HepG2 (cell line): ENCODE measurements around the gene DNLZ. TPM values are rescaled to one million over a fixed set of nuclear protein-coding genes. Genes with fewer than 3 reads are reported as not detected.

Source experiments
- ATAC-seq: fragments of 200-7000 bp; cut with Tn5 transposase; 3 replicates; pipeline ENCODE4 v1.9.1; 2020; ENCODE audit warnings: mild to moderate bottlenecking, moderate library complexity
- BruUV-seq: library from RNA; stranded (reverse); fragments of 400-500 nt; replicated peaks from 2 replicates; lab custom pipeline; 2021; lab: Mats Ljungman, UMichigan
- CTCF ChIA-PET: fragments of 300-600 bp; formaldehyde crosslinking; extraction: SDS; loops from one replicate; lab custom pipeline; 2021; ENCODE audit warnings: low total read pairs, inconsistent platforms, low intra/inter-chr PET ratio; lab: Yijun Ruan, JAX
- POLR2A ChIA-PET: fragments of 350-600 bp; sonication (Branson Sonifier 250); formaldehyde crosslinking; loops from one replicate; lab custom pipeline; 2020; ENCODE audit warnings: antibody characterized with exemption, inconsistent platforms; lab: Yijun Ruan, JAX
- DNase-seq: peaks from one replicate; pipeline ENCODE4 v3.0.0-alpha.2; 2015; ENCODE audit warnings: low spot score
- FAIRE-seq: peaks from 3 replicates; lab custom pipeline; 2011; peaks lifted over from hg19 to GRCh38; lab: Jason Lieb, UNC
- H2AFZ ChIP-seq: one replicate; pipeline ENCODE4 v1.6.1; 2011; ENCODE audit warnings: low read length, inconsistent platforms
- H3K27ac ChIP-seq: fragments of 300-600 bp; 3 replicates; pipeline ENCODE4 v1.8.0; 2011; ENCODE audit warnings: mixed run types, mild to moderate bottlenecking, mixed read lengths, low read length, inconsistent platforms; ENCODE audit not compliant: insufficient read depth; ENCODE audit errors: extremely low read length
- H3K27me3 ChIP-seq, 2 experiments: fragments of 200-600 bp in 1 of 2; 2 replicates in 1 of 2; 3 replicates in 1 of 2; pipeline versions ENCODE4 v1.6.0 to v1.8.0; 2011; ENCODE audit warnings: low read length in 2 of 2, mild to moderate bottlenecking in 2 of 2, moderate library complexity in 2 of 2, inconsistent platforms in 1 of 2; ENCODE audit not compliant: insufficient read depth in 2 of 2, control insufficient read depth in 1 of 2
- H3K36me3 ChIP-seq, 2 experiments: fragments of 200-600 bp in 1 of 2; replicated peaks in 1 of 2; 2 replicates in 1 of 2; 3 replicates in 1 of 2; pipeline versions ENCODE4 v1.5.1 to v1.8.0; 2011; ENCODE audit warnings: low read length in 2 of 2, inconsistent platforms in 1 of 2; ENCODE audit not compliant: insufficient read depth in 2 of 2, control insufficient read depth in 1 of 2
- H3K4me1 ChIP-seq: 2 replicates; pipeline ENCODE4 v1.5.1; 2012; ENCODE audit warnings: low read length, inconsistent platforms; ENCODE audit not compliant: insufficient read depth
- H3K4me2 ChIP-seq: 2 replicates; pipeline ENCODE4 v1.6.0; 2011; ENCODE audit warnings: low read depth, low read length, inconsistent platforms
- H3K4me3 ChIP-seq, 3 experiments: fragments of 200-600 bp in 1 of 3; sonication (generic), shearing (Covaris generic) in 1 of 3; replicated peaks in 1 of 3; 2 replicates each; pipeline ENCODE4 v1.5.1; 2011 to 2016; ENCODE audit warnings: low read length in 3 of 3, inconsistent platforms in 2 of 3, low read depth in 2 of 3, mild to moderate bottlenecking in 2 of 3, control low read depth in 1 of 3, mixed read lengths in 1 of 3; ENCODE audit not compliant: insufficient read depth in 1 of 3
- H3K79me2 ChIP-seq: one replicate; pipeline ENCODE4 v1.6.1; 2011; ENCODE audit warnings: low read length, inconsistent platforms; ENCODE audit not compliant: insufficient read depth
- H3K9ac ChIP-seq: 2 replicates; pipeline ENCODE4 v1.6.0; 2011; ENCODE audit warnings: mild to moderate bottlenecking, low read depth, low read length, inconsistent platforms; ENCODE audit not compliant: insufficient read depth
- H3K9me3 ChIP-seq: 2 replicates; pipeline ENCODE4 v1.5.1; 2012; ENCODE audit warnings: mild to moderate bottlenecking, low read length
- H4K20me1 ChIP-seq: 2 replicates; pipeline ENCODE4 v1.6.0; 2011; ENCODE audit warnings: inconsistent platforms, mild to moderate bottlenecking, low read length, moderate library complexity; ENCODE audit not compliant: insufficient read depth
- ELF3 ChIP-seq: IDR thresholded peaks from 2 replicates; pipeline ENCODE4 v1.6.1; 2016; ENCODE audit warnings: missing genetic modification reagents, missing compliant biosample characterization
- FOSL2 ChIP-seq: sonication (generic); formaldehyde crosslinking; IDR thresholded peaks from 2 replicates; pipeline ENCODE4 v1.4.0; 2020; ENCODE audit warnings: missing genetic modification reagents
- FOXA1 ChIP-seq, 2 experiments: fragments of 450-650 bp in 1 of 2; sonication (generic) in 1 of 2; formaldehyde crosslinking in 1 of 2; IDR thresholded peaks; 2 replicates each; pipeline versions ENCODE4 v1.4.0 to v1.6.1; 2016 to 2020; ENCODE audit warnings: missing genetic modification reagents in 1 of 2
- FOXK2 ChIP-seq: fragments of 450-650 bp; IDR thresholded peaks from 2 replicates; pipeline ENCODE4 v1.6.1; 2016
- HDAC2 ChIP-seq: sonication (generic); formaldehyde crosslinking; IDR thresholded peaks from 2 replicates; pipeline ENCODE4 v1.4.0; 2020; ENCODE audit warnings: missing genetic modification reagents
- HOXA7 ChIP-seq: sonication (generic); formaldehyde crosslinking; IDR thresholded peaks from 2 replicates; pipeline ENCODE4 v1.8.1; 2022; ENCODE audit warnings: mild to moderate bottlenecking, missing genetic modification reagents, moderate library complexity
- IRF2 ChIP-seq: IDR thresholded peaks from 2 replicates; pipeline ENCODE4 v1.6.1; 2018; ENCODE audit warnings: missing genetic modification reagents, missing compliant biosample characterization
- KLF11 ChIP-seq: IDR thresholded peaks from 2 replicates; pipeline ENCODE4 v1.6.1; 2016; ENCODE audit warnings: missing compliant biosample characterization
- MIER3 ChIP-seq: IDR thresholded peaks from 2 replicates; pipeline ENCODE4 v1.6.1; 2016; ENCODE audit warnings: missing compliant biosample characterization, borderline replicate concordance
- REPIN1 ChIP-seq: sonication (generic); formaldehyde crosslinking; IDR thresholded peaks from 2 replicates; pipeline ENCODE4 v1.8.0; 2022; ENCODE audit warnings: missing genetic modification reagents, low read depth, mild to moderate bottlenecking, borderline replicate concordance
- SIX4 ChIP-seq: sonication (generic); formaldehyde crosslinking; IDR thresholded peaks from 2 replicates; pipeline ENCODE4 v1.4.0; 2020; ENCODE audit warnings: missing genetic modification reagents
- TARDBP ChIP-seq: sonication (generic); formaldehyde crosslinking; IDR thresholded peaks from 2 replicates; pipeline ENCODE4 v1.8.0; 2022; ENCODE audit warnings: mild to moderate bottlenecking, missing genetic modification reagents
- TBL1XR1 ChIP-seq: fragments of 150-350 bp; IDR thresholded peaks from 2 replicates; pipeline ENCODE4 v1.6.1; 2014; ENCODE audit warnings: borderline replicate concordance, low read length; ENCODE audit not compliant: partially characterized antibody
- ZNF674 ChIP-seq: sonication (generic); formaldehyde crosslinking; IDR thresholded peaks from 2 replicates; pipeline ENCODE4 v1.5.0; 2020; ENCODE audit warnings: low read depth, mild to moderate bottlenecking, missing genetic modification reagents
- WGBS: methylation state at CpG from one replicate; pipeline ENCODE4 v1.1.6; 2017; ENCODE audit warnings: low lambda C conversion rate; 5-methylcytosine and 5-hydroxymethylcytosine counted together
- in situ Hi-C: cut with HindIII; loops from 2 replicates; pipeline ENCODE4 v1.10.0; 2017; ENCODE audit warnings: low pct_unique_long_range_greater_than_20kb; ENCODE audit not compliant: extremely low pct_ligation_motif_present
- intact Hi-C: fragments of 100-400 bp; cut with micrococcal nuclease; formaldehyde crosslinking; loops from one replicate; pipeline ENCODE4 v1.10.0; 2022; ENCODE audit not compliant: unreplicated experiment
- polyA plus RNA-seq, 8 experiments: library from polyadenylated mRNA; depleted of rRNA in 3 of 8; stranded (reverse) in 7 of 8; unstranded in 1 of 8; fragments of >200 nt; fragmentation: Illumina TruSeq in 4 of 8; extraction: Trizol in 4 of 8; gene quantifications; 2 replicates each; pipeline versions ENCODE4 v1.2.1 to v1.2.3, GENCODE V29; 2011 to 2016; ENCODE audit warnings: low read depth in 4 of 8, missing spikeins in 1 of 8, mixed read lengths in 1 of 8; ENCODE audit not compliant: insufficient read depth in 1 of 8
- total RNA-seq, 5 experiments: library from RNA; depleted of rRNA; stranded (reverse); fragments of >200 nt; fragmentation: Illumina TruSeq; extraction: Trizol; gene quantifications; 2 replicates each; pipeline ENCODE4 v1.2.3, GENCODE V29; 2016; ENCODE audit warnings: low read depth in 1 of 5
- TF ChIP-seq, protein P1 (sequence below): sonication (generic); formaldehyde crosslinking; IDR thresholded peaks from 2 replicates; pipeline ENCODE4 v1.4.0; 2020; ENCODE audit warnings: mild to moderate bottlenecking, missing genetic modification reagents
- TF ChIP-seq, protein P2 (sequence below): sonication (generic); formaldehyde crosslinking; IDR thresholded peaks from 2 replicates; pipeline ENCODE4 v1.4.0; 2020; ENCODE audit warnings: missing genetic modification reagents

The DNLZ gene
- total and polyA plus RNA-seq, 2 of the 13 experiments (the other 11 are each of a cell fraction or from before 2014, with no cell fraction given) = 3.4 to 8.0 TPM

DNA sequence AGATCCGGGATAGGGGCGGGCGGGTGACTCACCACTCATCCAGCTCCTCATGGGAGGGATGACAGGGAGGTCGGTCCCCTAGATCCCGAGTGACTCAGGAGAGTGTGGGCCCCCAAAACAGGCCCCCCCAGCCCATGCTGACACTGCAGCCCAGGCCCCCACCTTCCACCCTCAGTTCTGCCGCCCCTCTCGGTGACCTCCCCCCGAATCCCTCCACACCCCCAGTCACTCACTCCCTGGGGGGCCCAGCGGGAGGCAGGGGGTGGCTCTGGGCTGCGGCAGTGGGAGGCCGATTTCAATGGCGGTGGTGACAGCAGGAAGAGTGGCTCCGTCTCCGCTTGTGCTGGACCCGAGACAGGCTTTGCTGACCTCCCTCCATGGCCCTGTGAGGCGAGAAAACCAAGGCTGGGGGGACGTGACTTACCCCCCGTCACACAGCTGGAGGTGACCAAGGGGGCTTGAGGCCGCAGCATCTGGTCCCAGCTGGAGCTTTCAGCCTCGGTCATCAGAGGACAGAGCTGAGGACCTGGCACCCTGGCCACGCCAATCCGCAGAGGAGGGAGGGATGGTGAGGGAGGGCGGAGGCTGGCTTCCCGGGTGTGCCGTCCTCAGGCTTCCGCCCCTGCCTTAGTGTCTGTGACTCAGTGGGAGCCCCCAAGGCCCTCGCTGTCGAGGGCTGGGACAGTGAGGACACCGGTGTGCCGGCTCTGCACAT lies 27.2 kb downstream of the DNLZ start:
- FAIRE-seq (no peak), DNase-seq (no peak), ATAC-seq (no peak)
- H3K79me2 ChIP-seq = no peaks in the 10 kb centered on the region
- H2AFZ ChIP-seq = no peak overlapping the region
- peaks cover 30% of the 10 kb centered on the region for H3K4me1 ChIP-seq
- BruUV-seq = no TSS peak
- no peak overlapping the region for H3K4me3 ChIP-seq
- no peaks in the 10 kb centered on the region for H4K20me1 ChIP-seq
- in situ Hi-C loops (loop anchor here (25.0 kb wide), 1 partner anchor 301 kb away; no protein-coding TSS in a partner anchor), intact Hi-C loops (loop anchor here (5.0 kb wide), 1 partner anchor 36 kb away; the partner anchor contains the start of gene CARD9)
- H3K9me3 ChIP-seq = no peaks in the 10 kb centered on the region
- WGBS = 56% methylated on average over 21 of the region's 30 CpGs
- no peak overlapping the region for H3K4me2 ChIP-seq
- ChIA-PET CTCF (no interaction called here), POLR2A (no interaction called here)
- TF ChIP-seq TBL1XR1 (no peak), REPIN1 (CRISPR knock-in tag) (no peak), HOXA7 (no peak), ELF3 (CRISPR knock-in tag) (no peak), TARDBP (CRISPR knock-in tag) (no peak), IRF2 (CRISPR knock-in tag) (no peak), MIER3 (CRISPR knock-in tag) (no peak), FOSL2 (CRISPR knock-in tag) (peak; percentile 51; the same call in 1 of the 2 replicates), FOXK2 (no peak), HDAC2 (no peak), SIX4 (no peak), ZNF674 (CRISPR knock-in tag) (no peak), FOXA1 (IDR thresholded peaks at IDR 0.05) (no peak), FOXA1 (CRISPR knock-in tag; IDR thresholded peaks at IDR 0.05) (no peak), KLF11 (no peak)
- TF ChIP-seq, protein P1, sequence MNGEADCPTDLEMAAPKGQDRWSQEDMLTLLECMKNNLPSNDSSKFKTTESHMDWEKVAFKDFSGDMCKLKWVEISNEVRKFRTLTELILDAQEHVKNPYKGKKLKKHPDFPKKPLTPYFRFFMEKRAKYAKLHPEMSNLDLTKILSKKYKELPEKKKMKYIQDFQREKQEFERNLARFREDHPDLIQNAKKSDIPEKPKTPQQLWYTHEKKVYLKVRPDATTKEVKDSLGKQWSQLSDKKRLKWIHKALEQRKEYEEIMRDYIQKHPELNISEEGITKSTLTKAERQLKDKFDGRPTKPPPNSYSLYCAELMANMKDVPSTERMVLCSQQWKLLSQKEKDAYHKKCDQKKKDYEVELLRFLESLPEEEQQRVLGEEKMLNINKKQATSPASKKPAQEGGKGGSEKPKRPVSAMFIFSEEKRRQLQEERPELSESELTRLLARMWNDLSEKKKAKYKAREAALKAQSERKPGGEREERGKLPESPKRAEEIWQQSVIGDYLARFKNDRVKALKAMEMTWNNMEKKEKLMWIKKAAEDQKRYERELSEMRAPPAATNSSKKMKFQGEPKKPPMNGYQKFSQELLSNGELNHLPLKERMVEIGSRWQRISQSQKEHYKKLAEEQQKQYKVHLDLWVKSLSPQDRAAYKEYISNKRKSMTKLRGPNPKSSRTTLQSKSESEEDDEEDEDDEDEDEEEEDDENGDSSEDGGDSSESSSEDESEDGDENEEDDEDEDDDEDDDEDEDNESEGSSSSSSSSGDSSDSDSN (CRISPR knock-in tag) = no peak
- TF ChIP-seq, protein P2, sequence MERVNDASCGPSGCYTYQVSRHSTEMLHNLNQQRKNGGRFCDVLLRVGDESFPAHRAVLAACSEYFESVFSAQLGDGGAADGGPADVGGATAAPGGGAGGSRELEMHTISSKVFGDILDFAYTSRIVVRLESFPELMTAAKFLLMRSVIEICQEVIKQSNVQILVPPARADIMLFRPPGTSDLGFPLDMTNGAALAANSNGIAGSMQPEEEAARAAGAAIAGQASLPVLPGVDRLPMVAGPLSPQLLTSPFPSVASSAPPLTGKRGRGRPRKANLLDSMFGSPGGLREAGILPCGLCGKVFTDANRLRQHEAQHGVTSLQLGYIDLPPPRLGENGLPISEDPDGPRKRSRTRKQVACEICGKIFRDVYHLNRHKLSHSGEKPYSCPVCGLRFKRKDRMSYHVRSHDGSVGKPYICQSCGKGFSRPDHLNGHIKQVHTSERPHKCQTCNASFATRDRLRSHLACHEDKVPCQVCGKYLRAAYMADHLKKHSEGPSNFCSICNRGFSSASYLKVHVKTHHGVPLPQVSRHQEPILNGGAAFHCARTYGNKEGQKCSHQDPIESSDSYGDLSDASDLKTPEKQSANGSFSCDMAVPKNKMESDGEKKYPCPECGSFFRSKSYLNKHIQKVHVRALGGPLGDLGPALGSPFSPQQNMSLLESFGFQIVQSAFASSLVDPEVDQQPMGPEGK = peak; percentile 40; the same call in 1 of the 2 replicates
- H3K27ac ChIP-seq = no peak overlapping the region
- no peaks in the 10 kb centered on the region for H3K36me3 ChIP-seq
- peaks cover 8 to 21% of the 10 kb centered on the region in 2 experiments; a peak in 3 of 5 replicates for H3K27me3 ChIP-seq
- H3K9ac ChIP-seq = no peak overlapping the region
